ENCODE results near the gene CRABP2.

The CRABP2 gene

GRCh38 chr1:156709031-156709430 lies 3.6 kb upstream of the CRABP2 start:
- DNase-seq (ENCODE audit: low read depth in 2 of 2): no peak

GRCh38 chr1:156708218-156708661 lies 2.9 kb upstream of the CRABP2 start:
- DNase-seq (ENCODE audit: low read depth in 2 of 2): no peak

- DNase-seq (ENCODE audit: low read depth in 2 of 2): no peak
These were observed 2.2 kb upstream of the CRABP2 start for GRCh38 chr1:156707417-156708217.

GRCh38 chr1:156706657-156707416 lies 1.5 kb upstream of the CRABP2 start:
- no peak for DNase-seq (ENCODE audit: low read depth in 2 of 2)

GRCh38 chr1:156705918-156706656 lies 704 bp upstream of the CRABP2 start:
- peak; percentile 68 to 69 for DNase-seq (ENCODE audit: low read depth in 2 of 2)

GRCh38 chr1:156704930-156705320 lies 458 bp downstream of the CRABP2 start:
- no peak for DNase-seq (ENCODE audit: low read depth in 2 of 2)

- DNase-seq (ENCODE audit: low read depth in 2 of 2): no peak
These were observed 1.1 kb downstream of the CRABP2 start for GRCh38 chr1:156704166-156704711.

GRCh38 chr1:156703741-156704140 lies 1.6 kb downstream of the CRABP2 start:
- no peak for DNase-seq (ENCODE audit: low read depth in 2 of 2)

- no peak for DNase-seq (ENCODE audit: low read depth in 2 of 2)
These were observed 2.0 kb downstream of the CRABP2 start for GRCh38 chr1:156703336-156703735.

- DNase-seq (ENCODE audit: low read depth in 2 of 2): no peak
These were observed 4.4 kb downstream of the CRABP2 start for GRCh38 chr1:156700736-156701531.

- no peak for DNase-seq (ENCODE audit: low read depth in 2 of 2)
These were observed 6.4 kb downstream of the CRABP2 start for GRCh38 chr1:156698995-156699394.

GRCh38 chr1:156697481-156697880 lies 7.9 kb downstream of the CRABP2 start:
- no peak for DNase-seq (ENCODE audit: low read depth in 2 of 2)

- DNase-seq (ENCODE audit: low read depth in 2 of 2): no peak
These were observed 8.6 kb downstream of the CRABP2 start for GRCh38 chr1:156696755-156697154.

- DNase-seq (ENCODE audit: low read depth in 2 of 2): no peak
These were observed 10.8 kb downstream of the CRABP2 start for GRCh38 chr1:156694690-156694962.

- DNase-seq (ENCODE audit: low read depth in 2 of 2): no peak
These were observed 11.3 kb downstream of the CRABP2 start for GRCh38 chr1:156693848-156694689.

- no peak for DNase-seq (ENCODE audit: low read depth in 2 of 2)
These were observed 12.2 kb downstream of the CRABP2 start for GRCh38 chr1:156692925-156693847.

- DNase-seq (ENCODE audit: low read depth in 2 of 2): no peak
These were observed 12.9 kb downstream of the CRABP2 start for GRCh38 chr1:156692441-156692924.

- no peak for DNase-seq (ENCODE audit: low read depth in 2 of 2)
These were observed 13.5 kb downstream of the CRABP2 start for GRCh38 chr1:156691665-156692440.

Measured in stimulated activated CD4-positive, alpha-beta T cell treated with anti-CD3 and anti-CD28 coated beads, Interleukin-1b, Interleukin-23, amount 100 ng/mL, for 4 hours (primary cell).